HEK293 (cell line): Measurements from ENCODE around the gene MAPT.

Experiments
- MEIS1 ChIP-seq: sonication (generic); formaldehyde crosslinking; IDR thresholded peaks from 2 replicates; pipeline ENCODE4 v1.8.1; 2022; ENCODE audit warnings: missing genetic modification reagents, mild to moderate bottlenecking, borderline replicate concordance
- ZNF24 ChIP-seq: fragments of 450-650 bp; formaldehyde crosslinking; IDR thresholded peaks from 2 replicates; pipeline ENCODE4 v1.5.1; 2016; ENCODE audit warnings: missing biosample characterization, missing genetic modification characterization
- ZNF423 ChIP-seq: fragments of 450-650 bp; formaldehyde crosslinking; IDR thresholded peaks from 2 replicates; pipeline ENCODE4 v1.5.1; 2016; ENCODE audit warnings: missing biosample characterization, missing genetic modification characterization
- ZNF621 ChIP-seq: fragments of 450-650 bp; formaldehyde crosslinking; IDR thresholded peaks from 2 replicates; pipeline ENCODE4 v1.5.1; 2017; ENCODE audit warnings: missing biosample characterization, missing genetic modification characterization
- ZNF629 ChIP-seq: fragments of 450-650 bp; formaldehyde crosslinking; IDR thresholded peaks from 2 replicates; pipeline ENCODE4 v1.5.1; 2017; ENCODE audit warnings: missing biosample characterization, missing genetic modification characterization
- ZNF660 ChIP-seq: fragments of 450-650 bp; IDR thresholded peaks from 2 replicates; pipeline ENCODE4 v1.5.1; 2018; ENCODE audit warnings: missing biosample characterization, mild to moderate bottlenecking, missing genetic modification characterization
- ZNF76 ChIP-seq: fragments of 450-650 bp; formaldehyde crosslinking; IDR thresholded peaks from 2 replicates; pipeline ENCODE4; 2016; ENCODE audit warnings: low read depth, missing biosample characterization, missing genetic modification characterization, borderline replicate concordance
- ZNF777 ChIP-seq: fragments of 450-650 bp; formaldehyde crosslinking; IDR thresholded peaks from 2 replicates; pipeline ENCODE4 v1.5.1; 2017; ENCODE audit warnings: missing biosample characterization, missing genetic modification characterization, borderline replicate concordance
- TF ChIP-seq, protein P1 (sequence below): fragments of 450-650 bp; formaldehyde crosslinking; IDR thresholded peaks from 2 replicates; pipeline ENCODE4 v1.5.1; 2016; ENCODE audit warnings: missing biosample characterization, missing genetic modification characterization

DNA sequence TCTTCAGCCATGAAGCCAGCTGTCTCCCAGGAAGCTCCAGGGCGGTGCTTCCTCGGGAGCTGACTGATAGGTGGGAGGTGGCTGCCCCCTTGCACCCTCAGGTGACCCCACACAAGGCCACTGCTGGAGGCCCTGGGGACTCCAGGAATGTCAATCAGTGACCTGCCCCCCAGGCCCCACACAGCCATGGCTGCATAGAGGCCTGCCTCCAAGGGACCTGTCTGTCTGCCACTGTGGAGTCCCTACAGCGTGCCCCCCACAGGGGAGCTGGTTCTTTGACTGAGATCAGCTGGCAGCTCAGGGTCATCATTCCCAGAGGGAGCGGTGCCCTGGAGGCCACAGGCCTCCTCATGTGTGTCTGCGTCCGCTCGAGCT is 118.8 kb downstream of the MAPT start:
- TF ChIP-seq, protein P1, sequence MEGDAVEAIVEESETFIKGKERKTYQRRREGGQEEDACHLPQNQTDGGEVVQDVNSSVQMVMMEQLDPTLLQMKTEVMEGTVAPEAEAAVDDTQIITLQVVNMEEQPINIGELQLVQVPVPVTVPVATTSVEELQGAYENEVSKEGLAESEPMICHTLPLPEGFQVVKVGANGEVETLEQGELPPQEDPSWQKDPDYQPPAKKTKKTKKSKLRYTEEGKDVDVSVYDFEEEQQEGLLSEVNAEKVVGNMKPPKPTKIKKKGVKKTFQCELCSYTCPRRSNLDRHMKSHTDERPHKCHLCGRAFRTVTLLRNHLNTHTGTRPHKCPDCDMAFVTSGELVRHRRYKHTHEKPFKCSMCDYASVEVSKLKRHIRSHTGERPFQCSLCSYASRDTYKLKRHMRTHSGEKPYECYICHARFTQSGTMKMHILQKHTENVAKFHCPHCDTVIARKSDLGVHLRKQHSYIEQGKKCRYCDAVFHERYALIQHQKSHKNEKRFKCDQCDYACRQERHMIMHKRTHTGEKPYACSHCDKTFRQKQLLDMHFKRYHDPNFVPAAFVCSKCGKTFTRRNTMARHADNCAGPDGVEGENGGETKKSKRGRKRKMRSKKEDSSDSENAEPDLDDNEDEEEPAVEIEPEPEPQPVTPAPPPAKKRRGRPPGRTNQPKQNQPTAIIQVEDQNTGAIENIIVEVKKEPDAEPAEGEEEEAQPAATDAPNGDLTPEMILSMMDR (tag by site-specific recombination), result no peak
- no peak for TF ChIP-seq ZNF629
- TF ChIP-seq ZNF621, result no peak
- no peak for TF ChIP-seq ZNF777 (tag by site-specific recombination)
- TF ChIP-seq ZNF660 (tag by site-specific recombination), result no peak
- no peak for TF ChIP-seq ZNF24 (tag by site-specific recombination)
- TF ChIP-seq ZNF76, result no peak
- TF ChIP-seq ZNF423, result no peak
- TF ChIP-seq MEIS1 (CRISPR knock-in tag), result no peak
